Mucosa of descending colon (tissue), 3 donors: ENCODE data around the gene ARMC2. TPM values are rescaled to one million over a fixed set of nuclear protein-coding genes. Genes with fewer than 3 reads are reported as not detected.
"Not testable (repeated sequence)": the region's sequence is repeated elsewhere in the genome, so short reads cannot be mapped to it uniquely, and the experiment has no call there.

Source experiments
- ATAC-seq: fragments of 200-7000 bp; cut with Tn5 transposase; one replicate; pipeline ENCODE4 v1.9.1; 2020; ENCODE audit warnings: mild to moderate bottlenecking, moderate library complexity
- DNase-seq, 3 donors: peaks; one replicate each; pipeline ENCODE4 v3.0.0-alpha.2; 2020
- H3K36me3 ChIP-seq: fragments of 200-600 bp; one replicate; pipeline ENCODE4 v1.8.0; 2021; ENCODE audit warnings: low read depth, mild to moderate bottlenecking
- H3K4me1 ChIP-seq: fragments of 200-600 bp; one replicate; pipeline ENCODE4 v1.8.0; 2021; ENCODE audit warnings: low read depth, mild to moderate bottlenecking
- H3K4me3 ChIP-seq: fragments of 200-600 bp; one replicate; pipeline ENCODE4 v1.8.0; 2021; ENCODE audit warnings: mild to moderate bottlenecking
- H3K9me3 ChIP-seq: fragments of 200-600 bp; one replicate; pipeline ENCODE4 v1.8.0; 2021; ENCODE audit warnings: mild to moderate bottlenecking
- intact Hi-C, 2 donors: fragments of 100-400 bp; cut with DNase I in 1 of 2; cut with micrococcal nuclease in 1 of 2; formaldehyde crosslinking; loops; one replicate each; pipeline versions ENCODE4 v1.11.0 to v1.11.1; 2022; cut with DNase I, micrococcal nuclease
- total RNA-seq, 3 donors: library from RNA; stranded (reverse); fragmentation: NEBNext Ultra II Directional in 2 of 3; extraction: Animal tissue kit (Norgen Biotek cat#: 25700) in 2 of 3; gene quantifications; one replicate each; pipeline versions ENCODE4 v1.2.1 to v1.2.4, GENCODE V29; 2021 to 2023
- TF ChIP-seq, protein P1 (sequence below): fragments of 200-600 bp; IDR thresholded peaks from one replicate; pipeline ENCODE4 v1.8.0; 2022; ENCODE audit warnings: antibody characterized with exemption, mild to moderate bottlenecking
- donor health status: DM: no; HTN: no; CAD: no; lungs with moderate emphysema.
- donor health status: DM: no; HTN: no; CAD: no.
- donor health status: DM: no; HTN: yes; CAD: no.

The ARMC2 gene
- total RNA-seq, 3 donors from 2014 or later, result 3.5 to 5.5 (median 4.8) TPM

DNA sequence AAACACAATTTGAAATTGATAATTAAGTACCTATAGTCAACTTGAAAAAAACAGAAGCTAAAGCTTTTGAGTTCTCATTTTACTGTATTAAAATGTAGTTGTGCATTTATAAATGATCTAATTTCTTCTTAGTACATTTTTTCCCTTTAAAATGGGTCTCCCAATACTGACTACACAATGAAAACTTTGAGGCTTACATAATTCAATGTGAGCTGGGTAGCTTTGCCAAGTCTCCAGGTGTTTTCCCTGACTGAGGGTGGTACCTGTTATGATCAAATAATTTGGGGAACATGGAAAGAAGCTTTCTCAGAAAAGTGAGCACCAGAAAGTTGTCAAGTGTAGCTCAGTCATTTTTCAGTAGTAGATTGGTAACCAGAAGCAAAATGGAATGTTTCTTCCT, 74.3 kb downstream of the ARMC2 start:
- no peaks in the 10 kb centered on the region for H3K36me3 ChIP-seq
- no peak for DNase-seq
- ATAC-seq, result no peak
- H3K4me1 ChIP-seq, result no peaks in the 10 kb centered on the region
- H3K4me3 ChIP-seq, result no peak overlapping the region
- TF ChIP-seq, protein P1, sequence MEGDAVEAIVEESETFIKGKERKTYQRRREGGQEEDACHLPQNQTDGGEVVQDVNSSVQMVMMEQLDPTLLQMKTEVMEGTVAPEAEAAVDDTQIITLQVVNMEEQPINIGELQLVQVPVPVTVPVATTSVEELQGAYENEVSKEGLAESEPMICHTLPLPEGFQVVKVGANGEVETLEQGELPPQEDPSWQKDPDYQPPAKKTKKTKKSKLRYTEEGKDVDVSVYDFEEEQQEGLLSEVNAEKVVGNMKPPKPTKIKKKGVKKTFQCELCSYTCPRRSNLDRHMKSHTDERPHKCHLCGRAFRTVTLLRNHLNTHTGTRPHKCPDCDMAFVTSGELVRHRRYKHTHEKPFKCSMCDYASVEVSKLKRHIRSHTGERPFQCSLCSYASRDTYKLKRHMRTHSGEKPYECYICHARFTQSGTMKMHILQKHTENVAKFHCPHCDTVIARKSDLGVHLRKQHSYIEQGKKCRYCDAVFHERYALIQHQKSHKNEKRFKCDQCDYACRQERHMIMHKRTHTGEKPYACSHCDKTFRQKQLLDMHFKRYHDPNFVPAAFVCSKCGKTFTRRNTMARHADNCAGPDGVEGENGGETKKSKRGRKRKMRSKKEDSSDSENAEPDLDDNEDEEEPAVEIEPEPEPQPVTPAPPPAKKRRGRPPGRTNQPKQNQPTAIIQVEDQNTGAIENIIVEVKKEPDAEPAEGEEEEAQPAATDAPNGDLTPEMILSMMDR, result no peak
- intact Hi-C loops, result no loop called here
- no peaks in the 10 kb centered on the region for H3K9me3 ChIP-seq

DNA sequence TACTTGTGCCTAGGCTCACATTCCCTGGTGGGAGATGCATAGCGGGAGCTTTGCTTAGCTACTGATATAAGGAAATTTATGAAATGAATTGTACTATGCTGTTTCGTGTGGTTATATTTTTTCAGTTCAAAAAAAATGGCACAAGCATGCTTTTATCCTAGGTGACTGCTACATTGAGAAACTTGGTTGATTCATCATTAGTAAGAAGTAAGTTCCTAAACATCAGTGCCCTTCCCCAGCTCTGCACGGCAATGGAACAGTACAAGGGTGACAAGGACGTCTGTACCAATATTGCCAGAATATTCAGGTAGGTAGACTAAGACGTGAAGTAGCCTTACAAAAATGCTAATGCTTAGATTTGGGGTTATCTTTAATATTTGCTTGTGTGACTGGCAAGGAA, 79.7 kb downstream of the ARMC2 start:
- no peak for DNase-seq
- ATAC-seq, result no peak
- Histone ChIP-seq H3K4me3 (no peak overlapping the region), H3K4me1 (no peaks in the 10 kb centered on the region), H3K36me3 (no peaks in the 10 kb centered on the region), H3K9me3 (no peaks in the 10 kb centered on the region)
- intact Hi-C loops, result no loop called here
- TF ChIP-seq, protein P1, result no peak

DNA sequence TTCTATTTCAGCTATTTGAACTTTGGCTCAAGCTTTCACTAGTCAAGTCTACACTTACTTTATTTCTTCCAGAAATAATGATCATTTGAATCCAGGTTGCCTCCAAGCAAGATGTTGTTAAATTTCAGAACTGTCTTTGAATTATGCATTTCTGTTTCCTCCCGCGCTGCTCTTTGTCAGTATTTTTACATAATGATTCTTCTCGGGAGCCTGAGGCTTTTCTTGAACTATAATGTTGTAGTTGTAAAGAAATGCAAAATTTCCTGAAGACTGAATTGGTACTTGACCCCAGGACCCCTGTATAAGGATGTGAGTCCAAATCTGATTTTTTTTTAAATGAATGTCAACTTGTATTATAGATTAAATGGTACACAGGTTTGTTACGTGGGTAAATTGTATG, 80.4 kb downstream of the ARMC2 start:
- no peak overlapping the region for H3K4me3 ChIP-seq
- intact Hi-C loops, result no loop called here
- no peaks in the 10 kb centered on the region for H3K9me3 ChIP-seq
- H3K36me3 ChIP-seq, result no peaks in the 10 kb centered on the region
- ATAC-seq, result no peak
- H3K4me1 ChIP-seq, result no peaks in the 10 kb centered on the region
- DNase-seq, result no peak
- TF ChIP-seq, protein P1, result no peak

DNA sequence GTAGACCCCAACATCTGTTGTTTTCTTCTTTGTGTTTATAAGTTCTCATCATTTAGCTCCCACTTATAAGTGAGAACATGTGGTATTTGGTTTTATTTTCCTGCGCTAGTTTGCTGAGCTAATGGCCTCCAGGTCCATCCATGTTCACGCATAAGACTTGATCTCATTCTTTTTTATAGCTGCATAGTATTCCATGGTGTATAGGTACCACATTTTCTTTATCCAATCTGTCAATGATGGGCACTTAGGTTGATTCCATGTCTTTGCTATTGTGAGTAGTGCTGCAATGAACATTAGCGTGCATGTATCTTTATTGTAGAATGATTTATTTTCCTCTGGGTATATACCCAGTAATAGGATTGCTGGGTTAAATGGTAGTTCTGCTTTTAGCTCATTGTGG, 82.9 kb downstream of the ARMC2 start:
- ATAC-seq, DNase-seq: not testable (repeated sequence)

DNA sequence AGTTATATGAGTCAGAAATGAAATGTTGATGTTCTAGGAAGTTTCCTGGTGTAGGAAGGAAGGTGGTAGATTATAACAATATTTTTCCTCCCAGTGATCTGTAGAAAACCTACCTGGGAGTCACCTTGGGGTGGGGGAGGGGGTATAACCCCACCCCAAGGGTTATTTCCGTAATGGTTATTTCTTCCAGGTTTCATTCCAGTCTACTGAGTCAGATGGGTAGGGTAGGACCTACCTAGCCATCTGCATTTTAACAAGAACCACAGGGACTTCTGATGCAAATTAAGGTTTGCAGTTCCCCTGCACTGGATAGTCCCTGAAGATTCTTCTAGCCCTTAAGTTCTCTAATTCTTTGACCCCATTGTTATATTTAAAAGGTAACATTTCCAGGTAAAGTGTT, 88.9 kb downstream of the ARMC2 start:
- intact Hi-C loops, result no loop called here
- TF ChIP-seq, protein P1, result no peak
- Histone ChIP-seq H3K9me3 (no peaks in the 10 kb centered on the region), H3K36me3 (no peaks in the 10 kb centered on the region), H3K4me3 (no peak overlapping the region), H3K4me1 (no peaks in the 10 kb centered on the region)
- no peak for ATAC-seq
- DNase-seq, result no peak

More for the DNA sequence above, 82.9 kb downstream of the ARMC2 start:
- H3K36me3 ChIP-seq, H3K9me3 ChIP-seq, H3K4me3 ChIP-seq, intact Hi-C loops, H3K4me1 ChIP-seq: not testable (repeated sequence)

DNA sequence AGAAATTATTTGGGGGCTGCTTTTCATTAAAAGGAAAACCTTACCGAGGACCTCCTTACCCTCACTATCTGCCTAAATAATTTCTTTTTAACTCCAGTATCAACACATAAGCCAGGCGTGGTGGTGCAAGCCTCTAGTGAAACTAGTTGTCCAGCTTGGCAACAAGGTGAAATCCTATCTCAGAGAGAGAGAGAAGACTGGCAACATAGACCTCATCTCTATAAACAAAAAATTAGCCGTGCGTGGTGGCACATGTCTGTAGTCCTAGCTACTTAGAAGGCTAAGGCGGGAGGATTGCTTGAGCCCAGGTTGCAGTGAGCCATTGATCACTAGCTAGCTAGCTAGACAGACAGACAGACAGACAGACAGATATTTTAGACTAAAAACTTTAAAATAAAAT, 92.5 kb downstream of the ARMC2 start:
- Histone ChIP-seq H3K4me1 (no peaks in the 10 kb centered on the region), H3K9me3 (no peaks in the 10 kb centered on the region), H3K4me3 (no peak overlapping the region), H3K36me3 (no peaks in the 10 kb centered on the region)
- intact Hi-C loops, result loop anchor here in 1 of 2 donors (10.0 kb wide), 1 partner anchor 134 kb away; no protein-coding TSS in a partner anchor
- TF ChIP-seq, protein P1, result no peak
- ATAC-seq (no peak), DNase-seq (no peak)
